Endothelial cell of umbilical vein (primary cell): Measurements from ENCODE around the gene GRM8. TPM values are rescaled to one million over a fixed set of nuclear protein-coding genes. Genes with fewer than 3 reads are reported as not detected.

Source experiments
- BruUV-seq: library from RNA; stranded (reverse); fragments of 400-500 nt; replicated peaks from 2 replicates; lab custom pipeline; 2021; lab: Mats Ljungman, UMichigan
- CTCF ChIA-PET: fragments of 300-600, 350-600 bp; sonication (Branson Sonifier 250); formaldehyde crosslinking; loops from one replicate; lab custom pipeline; 2021; ENCODE audit warnings: antibody characterized with exemption, inconsistent platforms; lab: Charles Lee
- POLR2A ChIA-PET: fragments of 300-600, 350-600 bp; sonication (Branson Sonifier 250); formaldehyde crosslinking; loops from one replicate; lab custom pipeline; 2021; ENCODE audit warnings: antibody characterized with exemption, inconsistent platforms; lab: Charles Lee
- DNase-seq: peaks from one replicate; pipeline ENCODE4 v3.0.0-alpha.2; 2011; ENCODE audit warnings: low read depth, low spot score
- FAIRE-seq: peaks from 2 replicates; lab custom pipeline; 2011; peaks lifted over from hg19 to GRCh38; lab: Jason Lieb, UNC
- H2AFZ ChIP-seq: 2 replicates; pipeline ENCODE4 v1.6.0; 2012; ENCODE audit warnings: low read depth, low read length, control low read depth, inconsistent platforms
- H3K27ac ChIP-seq: 2 replicates; pipeline ENCODE4 v1.5.1; 2011; ENCODE audit warnings: low read depth, mild to moderate bottlenecking, control low read depth, low read length, moderate library complexity; ENCODE audit not compliant: insufficient read depth
- H3K27me3 ChIP-seq, 2 experiments: 2 replicates each; pipeline versions ENCODE4 v1.6.0 to v1.6.1; 2011; ENCODE audit warnings: low read length in 2 of 2, mixed read lengths in 1 of 2; ENCODE audit not compliant: control insufficient read depth in 2 of 2, insufficient read depth in 2 of 2
- H3K36me3 ChIP-seq, 2 experiments: 2 replicates in 1 of 2; 3 replicates in 1 of 2; pipeline ENCODE4 v1.5.1; 2011; ENCODE audit warnings: low read length in 2 of 2, mild to moderate bottlenecking in 1 of 2, moderate library complexity in 1 of 2; ENCODE audit not compliant: control insufficient read depth in 2 of 2, insufficient read depth in 2 of 2; ENCODE audit errors: extremely low read depth in 1 of 2
- H3K4me1 ChIP-seq: 3 replicates; pipeline ENCODE4 v1.5.1; 2011; ENCODE audit warnings: mild to moderate bottlenecking, low read length; ENCODE audit not compliant: control insufficient read depth, insufficient read depth; ENCODE audit errors: extremely low read depth
- H3K4me2 ChIP-seq: 2 replicates; pipeline ENCODE4 v1.6.1; 2011; ENCODE audit warnings: low read length, control low read depth, mixed read lengths; ENCODE audit not compliant: insufficient read depth
- H3K4me3 ChIP-seq, 3 experiments: fragments of 200-600 bp in 1 of 3; sonication (generic), shearing (Covaris generic) in 1 of 3; replicated peaks in 1 of 3; 2 replicates each; pipeline ENCODE4 v1.5.1; 2011 to 2016; ENCODE audit warnings: control low read depth in 3 of 3, low read length in 3 of 3, mild to moderate bottlenecking in 2 of 3, inconsistent platforms in 1 of 3, low read depth in 1 of 3, moderate library complexity in 1 of 3; ENCODE audit not compliant: insufficient read depth in 1 of 3
- H3K79me2 ChIP-seq: 2 replicates; pipeline ENCODE4 v1.6.0; 2012; ENCODE audit warnings: low read length, inconsistent platforms; ENCODE audit not compliant: control insufficient read depth, insufficient read depth
- H3K9ac ChIP-seq: replicated peaks from 2 replicates; pipeline ENCODE3; 2011; ENCODE audit warnings: low read length, control low read depth; ENCODE audit not compliant: insufficient read depth; ENCODE audit errors: extremely low read depth
- H3K9me1 ChIP-seq: replicated peaks from 3 replicates; pipeline ENCODE4 v1.6.0; 2011; ENCODE audit warnings: mild to moderate bottlenecking, low read length; ENCODE audit not compliant: control insufficient read depth, insufficient read depth; ENCODE audit errors: extremely low read depth
- H3K9me3 ChIP-seq: replicated peaks from 2 replicates; pipeline ENCODE4 v1.5.1; 2012; ENCODE audit warnings: low read length, inconsistent platforms; ENCODE audit not compliant: control insufficient read depth, insufficient read depth
- H4K20me1 ChIP-seq: replicated peaks from 2 replicates; pipeline ENCODE3; 2011; ENCODE audit warnings: mild to moderate bottlenecking, low read length; ENCODE audit not compliant: control insufficient read depth, insufficient read depth; ENCODE audit errors: extremely low read depth
- EZH2 ChIP-seq: IDR thresholded peaks from 2 replicates; pipeline ENCODE4 v1.6.1; 2012; ENCODE audit warnings: borderline replicate concordance, low read depth, mild to moderate bottlenecking, moderate library complexity, low read length, inconsistent platforms; ENCODE audit not compliant: severe bottlenecking
- FOS ChIP-seq: IDR thresholded peaks from 2 replicates; pipeline ENCODE4 v1.6.1; 2011; ENCODE audit warnings: mild to moderate bottlenecking, low read length, moderate library complexity, borderline replicate concordance; ENCODE audit not compliant: insufficient read depth
- GATA2 ChIP-seq: IDR thresholded peaks from 2 replicates; pipeline ENCODE4 v1.7.0; 2011; ENCODE audit warnings: low read depth, mild to moderate bottlenecking, moderate library complexity, mixed read lengths, low read length; ENCODE audit not compliant: insufficient read length, insufficient read depth
- JUN ChIP-seq: IDR thresholded peaks from 2 replicates; pipeline ENCODE4 v1.6.1; 2011; ENCODE audit warnings: borderline replicate concordance, low read depth; ENCODE audit not compliant: insufficient read length, insufficient read depth
- MYC ChIP-seq: IDR thresholded peaks from one replicate; pipeline ENCODE4 v1.6.1; 2011; ENCODE audit warnings: mild to moderate bottlenecking, low read depth, low read length
- POLR2A ChIP-seq: IDR thresholded peaks from 2 replicates; pipeline ENCODE4 v1.6.1; 2012; ENCODE audit warnings: low read depth, mild to moderate bottlenecking, control low read depth, low read length
- POLR2AphosphoS5 ChIP-seq: IDR thresholded peaks from 2 replicates; pipeline ENCODE4 v1.6.1; 2012; ENCODE audit warnings: low read depth, mild to moderate bottlenecking, control low read depth, low read length, moderate library complexity; ENCODE audit not compliant: insufficient read depth
- dilution Hi-C: fragments of 300-500 bp; cut with MboI; formaldehyde crosslinking; loops from one replicate; pipeline ENCODE4 v1.15.0; 2019; ENCODE audit warnings: low sequenced_read_pairs; ENCODE audit not compliant: extremely low pct_ligation_motif_present
- intact Hi-C: fragments of 100-400 bp; cut with micrococcal nuclease; formaldehyde crosslinking; loops from one replicate; pipeline ENCODE4 v1.10.0; 2022
- polyA plus RNA-seq, 4 experiments: library from polyadenylated mRNA; depleted of rRNA in 3 of 4; stranded (reverse) in 3 of 4; unstranded in 1 of 4; fragments of >200 nt; gene quantifications; 2 replicates each; pipeline versions ENCODE4 v1.2.1 to v1.2.3, GENCODE V29; 2011 to 2012; ENCODE audit warnings: missing spikeins in 1 of 4
- total RNA-seq: library from RNA; stranded (reverse); gene quantifications from 2 replicates; pipeline ENCODE4 v1.2.3, GENCODE V29; 2021
- TF ChIP-seq, protein P1 (sequence below): IDR thresholded peaks from 2 replicates; pipeline ENCODE4 v1.6.1; 2011; ENCODE audit not compliant: insufficient read depth, insufficient read length
- TF ChIP-seq, protein P2 (sequence below), 2 donors: IDR thresholded peaks; 1 replicate in 1 of 2; 2 replicates in 1 of 2; pipeline ENCODE4 v1.5.1; 2011; ENCODE audit warnings: low read length in 2 of 2, mild to moderate bottlenecking in 2 of 2, moderate library complexity in 2 of 2, control low read depth in 1 of 2, inconsistent platforms in 1 of 2, low read depth in 1 of 2; ENCODE audit not compliant: insufficient read depth in 1 of 2; ENCODE audit errors: extremely low read depth in 1 of 2

GRM8 gene
- total and polyA plus RNA-seq, 2 donors (not counting 3 experiments of a cell fraction or from before 2014, with no cell fraction given), result not detected

DNA sequence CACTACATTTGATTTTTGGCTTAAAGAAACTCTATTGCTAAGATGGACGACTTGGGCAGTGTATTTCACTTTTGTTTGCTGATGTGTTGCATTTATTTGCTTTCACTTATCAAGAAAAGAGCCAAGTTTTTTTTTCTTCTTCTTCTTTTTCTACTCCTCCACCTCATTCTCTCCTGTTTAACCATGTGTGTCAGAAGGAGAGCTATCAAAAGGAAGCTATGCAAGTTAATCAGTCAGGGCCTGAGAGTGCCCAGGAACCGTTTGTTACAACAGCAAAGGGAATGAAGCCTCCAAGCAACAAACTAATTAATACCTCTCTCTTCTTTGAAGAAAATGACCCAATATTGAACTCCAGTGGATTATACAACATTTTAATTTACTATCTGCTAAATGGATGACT is 299.3 kb downstream of the GRM8 start:
- dilution Hi-C loops (no loop called here), intact Hi-C loops (no loop called here)
- TF ChIP-seq JUN (no peak), POLR2A (no peak), FOS (no peak), POLR2AphosphoS5 (no peak), EZH2 (no peak), GATA2 (no peak), MYC (no peak)
- TF ChIP-seq, protein P1, sequence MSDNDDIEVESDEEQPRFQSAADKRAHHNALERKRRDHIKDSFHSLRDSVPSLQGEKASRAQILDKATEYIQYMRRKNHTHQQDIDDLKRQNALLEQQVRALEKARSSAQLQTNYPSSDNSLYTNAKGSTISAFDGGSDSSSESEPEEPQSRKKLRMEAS, result no peak
- TF ChIP-seq, protein P2, sequence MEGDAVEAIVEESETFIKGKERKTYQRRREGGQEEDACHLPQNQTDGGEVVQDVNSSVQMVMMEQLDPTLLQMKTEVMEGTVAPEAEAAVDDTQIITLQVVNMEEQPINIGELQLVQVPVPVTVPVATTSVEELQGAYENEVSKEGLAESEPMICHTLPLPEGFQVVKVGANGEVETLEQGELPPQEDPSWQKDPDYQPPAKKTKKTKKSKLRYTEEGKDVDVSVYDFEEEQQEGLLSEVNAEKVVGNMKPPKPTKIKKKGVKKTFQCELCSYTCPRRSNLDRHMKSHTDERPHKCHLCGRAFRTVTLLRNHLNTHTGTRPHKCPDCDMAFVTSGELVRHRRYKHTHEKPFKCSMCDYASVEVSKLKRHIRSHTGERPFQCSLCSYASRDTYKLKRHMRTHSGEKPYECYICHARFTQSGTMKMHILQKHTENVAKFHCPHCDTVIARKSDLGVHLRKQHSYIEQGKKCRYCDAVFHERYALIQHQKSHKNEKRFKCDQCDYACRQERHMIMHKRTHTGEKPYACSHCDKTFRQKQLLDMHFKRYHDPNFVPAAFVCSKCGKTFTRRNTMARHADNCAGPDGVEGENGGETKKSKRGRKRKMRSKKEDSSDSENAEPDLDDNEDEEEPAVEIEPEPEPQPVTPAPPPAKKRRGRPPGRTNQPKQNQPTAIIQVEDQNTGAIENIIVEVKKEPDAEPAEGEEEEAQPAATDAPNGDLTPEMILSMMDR (IDR thresholded peaks at IDR 0.05; ENCODE audit: extremely low read depth in 1 of 2, insufficient read depth in 1 of 2, low read depth in 1 of 2, low read length in 2 of 2), result no peak
- H3K9me3 ChIP-seq, result no peaks in the 10 kb centered on the region
- ChIA-PET POLR2A (no interaction called here), CTCF (no interaction called here)
- no peak for FAIRE-seq
- no peaks in the 10 kb centered on the region for H3K27me3 ChIP-seq
- no peak for DNase-seq
- H3K79me2 ChIP-seq, result no peaks in the 10 kb centered on the region
- H3K4me1 ChIP-seq, result no peaks in the 10 kb centered on the region
- no peak overlapping the region for H3K27ac ChIP-seq
- H3K9me1 ChIP-seq, result no peaks in the 10 kb centered on the region
- no peak overlapping the region for H3K4me2 ChIP-seq
- no peak overlapping the region for H3K9ac ChIP-seq
- no peak overlapping the region for H3K4me3 ChIP-seq
- no peak overlapping the region for H2AFZ ChIP-seq
- no peaks in the 10 kb centered on the region for H4K20me1 ChIP-seq
- H3K36me3 ChIP-seq, result no peaks in the 10 kb centered on the region
- BruUV-seq, result no TSS peak
